Stimulated activated CD4-positive, alpha-beta T cell treated with anti-CD3 and anti-CD28 coated beads, TNF-alpha, amount 100 ng/mL, for 1 hour (primary cell): ENCODE results near the gene TARBP2.
A peak's percentile ranks its signal among the peaks of the same experiment; 100 is the strongest.

ENCODE experiments used
- DNase-seq, 3 donors: peaks; one replicate each; pipeline ENCODE4 v3.0.0-alpha.2; 2020; ENCODE audit warnings: low read depth in 3 of 3, low spot score in 1 of 3

Gene TARBP2

DNA sequence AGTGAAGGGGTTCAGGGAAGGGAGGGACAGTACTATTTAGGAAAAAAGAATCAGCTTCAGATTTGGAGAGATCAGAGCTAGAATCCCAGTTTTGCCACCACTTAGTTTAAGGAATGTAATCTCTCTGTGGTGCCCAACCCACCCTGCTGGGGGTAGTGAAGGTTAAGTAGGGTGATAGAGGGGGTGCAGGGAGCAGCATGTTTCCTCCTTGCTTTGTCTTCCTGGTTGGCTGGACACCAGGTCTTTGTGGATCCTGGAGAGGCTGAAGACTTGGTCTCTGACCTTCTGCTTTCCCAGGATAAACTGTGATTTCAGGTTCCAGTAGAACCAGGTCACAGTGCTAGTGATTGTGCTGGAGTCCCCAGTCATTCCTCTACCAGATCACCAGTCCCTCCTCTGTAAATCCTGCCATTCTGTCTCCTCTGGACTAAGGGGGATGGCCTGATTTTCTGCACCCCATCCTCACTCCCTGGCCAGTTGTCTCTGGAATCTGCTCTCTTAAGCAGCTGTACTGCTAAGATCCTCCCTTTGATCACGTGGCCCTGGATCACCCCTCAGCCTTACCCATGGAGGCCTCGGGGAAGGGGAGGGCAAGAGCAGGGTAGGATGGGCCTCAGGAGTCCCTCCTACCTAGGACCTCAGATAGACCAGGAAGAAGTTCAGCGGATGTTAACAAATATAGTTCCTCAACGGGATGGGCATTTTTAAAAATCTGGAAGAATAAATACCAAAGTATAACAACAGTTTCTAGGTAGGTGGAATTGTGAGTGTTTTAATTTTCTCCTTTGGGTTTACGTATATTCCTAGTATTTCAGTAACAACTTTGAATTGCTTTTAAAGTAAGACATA lies 5.0 kb upstream of the TARBP2 start:
- DNase-seq = no peak

DNA sequence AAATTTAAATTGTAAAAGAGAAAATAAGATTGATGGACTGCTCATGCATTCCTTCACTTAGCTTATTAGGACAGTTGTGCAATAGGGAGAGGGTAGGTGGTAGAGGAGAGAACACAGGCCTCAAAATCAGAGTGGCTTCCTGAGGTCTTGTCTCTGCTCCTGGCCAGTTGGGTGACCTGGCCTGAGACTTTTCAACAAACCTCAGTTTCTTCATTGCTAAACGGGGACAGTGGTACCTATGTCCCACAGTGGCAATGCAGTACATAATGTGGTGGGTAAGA lies 4.4 kb upstream of the TARBP2 start:
- DNase-seq = no peak

DNA sequence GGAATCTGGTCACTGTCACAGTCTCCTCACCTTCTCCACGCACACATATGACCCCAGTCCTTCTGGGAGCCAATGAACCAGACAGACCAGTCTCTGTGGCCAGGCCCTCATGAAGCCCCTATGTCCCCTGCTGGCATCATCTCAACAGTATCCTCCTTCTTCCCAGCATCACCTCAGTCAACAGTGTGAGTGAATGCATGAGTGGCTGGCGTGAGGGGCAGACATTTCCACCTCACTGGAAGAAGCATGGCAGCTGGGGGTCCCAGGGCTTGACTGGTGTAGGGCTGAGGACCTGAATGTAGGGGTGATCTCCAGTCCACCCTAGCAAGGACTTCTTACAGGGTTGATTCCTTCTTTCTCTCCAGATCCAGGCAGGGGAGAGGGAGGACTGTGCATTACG lies 3.6 kb upstream of the TARBP2 start:
- no peak for DNase-seq

DNA sequence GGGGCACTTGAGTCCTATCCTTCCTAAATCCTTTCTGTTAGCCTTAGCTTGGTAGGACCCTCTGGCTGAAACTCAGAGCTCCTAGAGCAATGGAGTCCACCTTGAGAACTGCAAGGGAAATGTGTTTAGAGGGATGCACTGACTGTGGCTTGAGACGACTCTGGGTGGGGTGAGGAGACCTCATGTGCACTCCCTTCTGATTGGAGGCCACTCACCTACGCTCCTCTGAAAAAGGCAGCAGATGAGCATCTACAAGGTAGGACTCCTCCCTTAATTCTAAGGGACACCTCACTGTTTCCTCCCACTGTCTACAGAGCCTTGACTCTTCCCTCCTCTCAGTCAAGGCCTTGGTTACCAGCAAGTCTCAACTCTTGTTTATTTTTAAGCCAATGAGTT lies 2.9 kb upstream of the TARBP2 start:
- DNase-seq = no peak

DNA sequence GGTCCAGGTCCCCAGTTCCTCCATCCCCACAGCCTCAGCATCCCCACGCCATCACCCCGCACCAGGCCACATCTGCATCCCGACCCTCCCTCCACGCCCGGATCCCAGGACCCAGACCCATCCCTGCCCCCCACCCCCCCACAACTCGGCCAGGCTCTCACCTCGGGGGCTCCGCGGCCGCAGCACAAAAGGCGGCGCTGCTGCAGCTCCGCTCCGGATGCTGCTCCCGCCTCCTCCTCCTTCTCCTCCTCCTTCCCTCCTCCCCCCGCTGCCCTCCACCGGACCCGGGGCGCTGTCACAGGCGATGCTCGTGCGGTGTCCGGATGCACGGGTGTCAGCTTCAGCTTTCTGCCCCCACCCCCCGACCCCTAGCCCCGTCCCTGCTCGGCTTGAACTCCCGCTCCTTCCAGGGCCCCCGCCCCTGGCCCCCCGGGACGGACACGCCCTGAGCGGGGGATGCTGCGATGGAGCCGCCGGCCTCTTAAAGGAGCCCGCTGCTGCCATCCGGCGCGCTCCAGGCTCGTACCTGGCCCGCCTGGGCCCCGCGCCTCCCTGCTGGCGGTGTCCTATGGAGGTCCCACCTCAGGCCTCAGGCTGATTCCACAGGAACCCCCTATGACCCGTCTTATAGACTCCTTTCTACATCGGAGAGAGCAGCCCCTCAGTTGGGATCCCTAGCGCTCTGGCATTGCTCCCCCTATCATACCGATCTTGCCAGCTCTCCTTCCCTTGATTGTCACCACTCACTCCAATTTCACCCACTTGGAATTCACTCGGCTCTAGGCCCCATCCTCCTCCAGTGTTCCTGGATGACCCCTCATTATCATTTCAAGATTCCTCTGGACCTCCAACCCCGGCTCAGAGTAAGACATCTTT lies 1.6 kb upstream of the TARBP2 start, which contains the start of gene MAP3K12:
Gene MAP3K12, minus strand, starts transcription at position 193 of the 876 bp plus-strand sequence. CDS start 12,067 bp downstream, outside the sequence.
- DNase-seq = peak in 1 of 3 donors; percentile 43

- no peak for DNase-seq
These were observed 824 bp upstream of the TARBP2 start for GRCh38 chr12:53500142-53500775.

- DNase-seq = no peak
These were observed 615 bp downstream of the TARBP2 start for GRCh38 chr12:53501615-53502181.

DNA sequence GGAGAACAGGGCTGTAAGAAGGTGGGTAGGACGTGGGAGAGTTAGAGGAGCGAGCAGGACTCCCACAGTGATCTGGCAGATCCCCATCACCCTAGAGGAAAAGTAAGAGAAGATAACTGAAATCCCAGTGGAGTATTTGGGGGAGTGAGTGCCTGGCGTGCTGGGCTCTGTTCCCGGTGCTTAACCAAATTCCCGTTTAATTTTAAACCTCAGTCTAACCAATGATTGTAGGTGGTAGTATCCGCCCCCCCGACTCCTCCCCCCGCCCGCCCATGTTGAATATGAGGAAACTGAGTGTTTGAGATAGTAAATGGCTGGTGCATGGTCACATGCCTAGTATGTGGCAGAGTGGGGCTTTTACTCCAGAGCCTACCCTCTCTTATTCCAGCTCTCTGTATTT lies 1.2 kb downstream of the TARBP2 start:
- DNase-seq = no peak

DNA sequence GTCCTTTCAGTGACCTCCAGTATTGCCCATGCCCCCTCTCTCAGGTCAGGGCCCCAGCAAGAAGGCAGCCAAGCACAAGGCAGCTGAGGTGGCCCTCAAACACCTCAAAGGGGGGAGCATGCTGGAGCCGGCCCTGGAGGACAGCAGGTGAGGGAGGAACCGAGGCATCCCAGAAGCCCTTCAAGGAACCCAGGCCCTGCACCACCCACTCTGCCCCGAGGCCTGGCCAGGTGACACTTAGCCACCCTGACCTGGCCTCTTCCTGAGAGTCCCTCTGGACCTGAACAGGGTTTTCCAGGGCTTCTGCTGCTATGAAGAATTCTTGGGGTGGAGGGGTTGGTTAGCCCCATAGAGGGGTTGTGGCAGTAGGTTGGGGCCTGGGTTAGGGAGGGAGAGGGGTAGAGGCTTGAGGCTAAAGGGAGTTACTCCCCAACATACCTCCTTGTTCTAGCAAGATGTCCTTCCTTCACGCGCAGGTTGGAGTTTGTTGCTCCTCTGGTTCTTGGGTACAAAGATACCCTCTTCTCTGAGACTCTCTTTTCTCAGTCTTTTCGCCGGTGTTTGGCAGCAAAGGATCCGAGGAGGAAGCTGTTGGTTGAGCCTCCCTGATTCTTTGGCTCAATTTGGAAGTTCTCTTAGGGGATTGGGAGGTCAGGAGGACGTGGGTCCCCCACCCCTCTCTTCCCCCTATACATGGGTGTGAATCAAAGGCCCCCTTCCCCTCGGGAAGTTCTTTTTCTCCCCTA lies 2.1 kb downstream of the TARBP2 start:
- no peak for DNase-seq

GRCh38 chr12:53504004-53504920 lies 3.2 kb downstream of the TARBP2 start:
- no peak for DNase-seq

DNA sequence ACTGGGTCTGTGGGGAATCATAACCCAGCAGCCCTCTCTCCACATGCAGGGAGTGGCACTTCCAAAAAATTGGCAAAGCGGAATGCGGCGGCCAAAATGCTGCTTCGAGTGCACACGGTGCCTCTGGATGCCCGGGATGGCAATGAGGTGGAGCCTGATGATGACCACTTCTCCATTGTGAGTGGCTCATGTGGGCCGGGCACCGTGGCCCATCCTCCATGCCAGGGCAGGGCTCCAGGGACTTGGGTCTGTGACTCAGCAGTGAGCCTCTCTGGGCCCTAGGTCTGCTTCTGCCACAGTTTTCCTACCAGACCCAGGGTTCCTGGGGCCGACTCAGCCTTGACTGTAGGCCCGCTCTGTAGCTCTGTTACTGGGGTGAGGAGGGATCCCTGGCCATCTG lies 4.0 kb downstream of the TARBP2 start:
- DNase-seq = no peak

DNA sequence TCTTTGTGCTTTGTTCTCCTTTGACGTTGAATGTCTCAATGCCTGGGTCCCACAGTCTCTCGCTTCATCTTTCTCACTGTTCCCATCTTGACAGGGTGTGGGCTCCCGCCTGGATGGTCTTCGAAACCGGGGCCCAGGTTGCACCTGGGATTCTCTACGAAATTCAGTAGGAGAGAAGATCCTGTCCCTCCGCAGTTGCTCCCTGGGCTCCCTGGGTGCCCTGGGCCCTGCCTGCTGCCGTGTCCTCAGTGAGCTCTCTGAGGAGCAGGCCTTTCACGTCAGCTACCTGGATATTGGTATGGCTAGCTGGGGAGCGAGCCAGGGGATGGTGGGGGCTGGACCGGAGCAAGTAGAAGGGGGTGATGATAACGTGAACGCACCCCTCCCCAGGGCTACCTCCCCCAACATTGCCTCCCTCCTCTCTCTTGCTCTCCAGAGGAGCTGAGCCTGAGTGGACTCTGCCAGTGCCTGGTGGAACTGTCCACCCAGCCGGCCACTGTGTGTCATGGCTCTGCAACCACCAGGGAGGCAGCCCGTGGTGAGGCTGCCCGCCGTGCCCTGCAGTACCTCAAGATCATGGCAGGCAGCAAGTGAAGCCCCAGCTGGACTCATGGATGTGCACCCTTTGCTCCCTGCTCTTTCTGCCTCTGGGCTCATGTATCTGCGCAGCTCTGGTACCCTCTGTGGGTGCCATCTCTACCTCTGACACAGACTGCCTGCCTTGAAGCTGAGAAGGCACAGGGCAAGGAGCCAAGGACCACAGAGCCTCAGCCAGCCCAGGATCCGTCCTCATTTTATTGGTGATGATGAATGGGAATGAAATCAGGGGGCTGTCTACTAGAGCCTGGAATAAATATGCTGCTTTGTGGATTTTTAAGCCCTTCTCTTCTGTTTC lies 4.7 kb downstream of the TARBP2 start:
- DNase-seq = no peak

DNA sequence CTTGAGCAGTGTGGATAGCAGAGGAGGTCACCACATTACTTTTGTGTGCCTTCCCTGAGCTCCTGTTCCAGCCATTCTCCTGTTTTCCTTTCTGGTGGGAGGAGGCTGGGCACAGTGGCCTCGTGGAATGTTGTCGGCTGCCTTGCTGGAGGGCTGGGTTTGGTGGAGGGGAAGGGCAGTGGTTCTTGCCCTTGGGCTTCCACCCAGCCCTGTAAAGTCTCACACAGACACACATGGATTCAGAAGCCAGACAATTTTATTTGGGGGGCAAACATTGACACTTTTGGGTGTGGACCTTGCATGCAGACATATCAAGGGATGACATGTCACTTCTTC lies 5.3 kb downstream of the TARBP2 start:
- DNase-seq = no peak

DNA sequence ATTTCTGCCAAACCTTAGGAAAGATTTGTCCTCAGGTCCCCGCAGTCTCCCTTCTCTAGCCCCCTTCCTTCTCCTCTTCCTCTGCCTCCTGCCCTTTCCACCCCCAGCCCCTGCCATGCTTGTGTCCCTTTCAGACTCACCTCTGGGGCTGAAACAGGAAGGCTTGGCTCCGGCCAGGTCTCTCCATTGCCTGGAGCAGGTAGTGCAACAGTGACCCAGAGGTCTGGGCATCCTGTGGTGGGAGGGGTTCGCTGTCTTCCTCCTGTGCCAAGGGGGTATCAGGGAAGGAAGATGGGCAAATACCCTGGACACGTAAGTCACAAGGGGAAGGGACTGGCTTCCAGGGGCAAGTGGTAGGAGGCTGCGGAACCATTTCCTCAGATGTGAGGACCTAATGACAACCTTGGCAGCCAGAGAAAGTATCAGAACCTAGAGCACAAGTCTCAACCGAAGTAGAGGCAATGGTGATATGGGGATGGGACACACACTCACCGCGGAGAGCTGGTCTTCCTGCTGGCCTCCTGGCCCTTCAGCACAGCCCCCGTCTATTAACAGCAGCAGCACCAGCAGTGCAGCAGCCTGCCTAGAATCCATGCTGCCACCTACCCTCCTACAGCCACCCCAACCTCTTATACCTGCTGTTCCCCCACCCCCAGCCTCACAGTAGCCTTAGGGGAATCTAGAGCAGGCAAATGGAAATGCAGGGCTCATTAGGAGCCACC lies 6.0 kb downstream of the TARBP2 start, which contains the start of gene NPFF:
Gene NPFF, minus strand, starts transcription at position 604 of the 722 bp plus-strand sequence. Its CDS starts 10 bp downstream, at position 594.
- no peak for DNase-seq

DNA sequence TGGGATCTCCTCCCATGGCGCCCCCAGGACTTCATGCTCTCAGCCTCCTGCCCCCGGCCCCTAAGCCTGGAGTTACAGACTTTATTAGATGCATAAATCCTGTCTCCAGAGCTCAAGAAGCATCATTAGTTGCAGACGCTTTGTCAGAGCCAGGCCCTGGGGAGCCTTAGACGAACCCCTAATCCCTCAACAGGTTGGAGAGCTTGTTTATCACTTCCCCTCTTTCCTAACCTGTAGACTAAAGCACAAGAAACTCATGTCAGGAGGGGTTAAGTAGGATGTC lies 6.5 kb downstream of the TARBP2 start:
- no peak for DNase-seq

DNA sequence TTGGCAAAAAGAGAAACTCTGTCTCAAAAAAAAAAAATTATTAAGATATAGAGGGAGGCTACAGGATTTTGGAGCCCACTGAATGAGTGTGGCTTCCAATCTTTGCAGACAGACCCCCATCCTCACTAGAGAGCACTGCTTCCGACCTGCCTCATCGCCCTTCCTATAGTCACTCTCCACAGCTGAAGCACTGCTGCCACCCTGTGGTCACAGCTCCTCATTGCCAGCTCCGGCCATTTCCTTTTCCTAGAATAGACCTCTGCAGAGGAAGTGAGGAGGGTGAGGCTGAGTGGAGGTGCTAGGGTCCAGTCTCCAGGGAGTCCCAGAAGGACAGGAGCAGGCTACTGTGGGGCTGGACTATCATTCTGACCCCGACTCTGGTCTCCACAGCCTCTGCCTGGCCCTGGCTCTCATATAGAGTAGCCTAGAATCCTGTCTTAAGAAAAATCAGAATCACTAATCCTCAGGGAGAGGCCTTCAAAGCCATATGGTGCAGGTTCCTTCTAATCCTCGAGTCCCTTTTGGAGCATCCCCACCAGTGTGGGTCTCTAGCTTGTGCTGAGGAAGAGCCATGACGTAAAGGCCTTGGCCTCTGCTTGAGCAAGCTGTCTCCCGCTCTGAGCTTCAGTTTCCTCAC lies 7.6 kb downstream of the TARBP2 start:
- DNase-seq = peak; percentile 58 to 75 (median 64)

GRCh38 chr12:53510181-53510812 lies 9.2 kb downstream of the TARBP2 start:
- no peak for DNase-seq
